Hematopoietic multipotent progenitor cell treated with erythropoietin and hydrocortisone succinate and interleukin-3 and kit ligand, for 6 days (in vitro differentiated cells): Measurements from ENCODE around the gene YJEFN3.

Experiments
- DNase-seq: peaks from one replicate; pipeline ENCODE4 v3.0.0-alpha.2; 2015

Gene YJEFN3

GRCh38 chr19:19540064-19540714, 11.5 kb downstream of the YJEFN3 start:
- DNase-seq, result peak; percentile 93

- peak; percentile 78 for DNase-seq
Observed at GRCh38 chr19:19540715-19541515, 12.2 kb downstream of the YJEFN3 start.

- no peak for DNase-seq
Observed at GRCh38 chr19:19541616-19542015, 12.9 kb downstream of the YJEFN3 start.

- DNase-seq, result peak; percentile 54
Observed at GRCh38 chr19:19542507-19542906, 13.8 kb downstream of the YJEFN3 start.

DNA sequence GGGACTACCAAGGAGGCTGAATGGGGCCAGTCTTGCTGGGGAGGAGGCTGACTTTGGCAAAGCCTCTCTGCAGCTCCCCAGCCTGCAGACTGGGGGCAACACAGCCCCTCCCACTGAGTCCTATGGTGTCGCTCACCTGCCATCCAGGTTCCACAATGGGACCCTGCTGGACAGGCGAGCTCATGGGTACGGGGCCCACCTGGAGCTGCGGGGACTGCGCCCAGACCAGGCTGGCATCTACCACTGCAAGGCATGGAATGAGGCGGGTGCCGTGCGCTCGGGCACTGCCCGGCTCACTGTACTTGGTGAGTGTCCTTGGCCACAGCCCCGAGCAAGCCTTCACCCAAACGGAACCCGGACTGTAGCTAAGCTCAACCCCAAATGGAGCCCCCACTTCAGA, 14.4 kb downstream of the YJEFN3 start:
- no peak for DNase-seq

DNA sequence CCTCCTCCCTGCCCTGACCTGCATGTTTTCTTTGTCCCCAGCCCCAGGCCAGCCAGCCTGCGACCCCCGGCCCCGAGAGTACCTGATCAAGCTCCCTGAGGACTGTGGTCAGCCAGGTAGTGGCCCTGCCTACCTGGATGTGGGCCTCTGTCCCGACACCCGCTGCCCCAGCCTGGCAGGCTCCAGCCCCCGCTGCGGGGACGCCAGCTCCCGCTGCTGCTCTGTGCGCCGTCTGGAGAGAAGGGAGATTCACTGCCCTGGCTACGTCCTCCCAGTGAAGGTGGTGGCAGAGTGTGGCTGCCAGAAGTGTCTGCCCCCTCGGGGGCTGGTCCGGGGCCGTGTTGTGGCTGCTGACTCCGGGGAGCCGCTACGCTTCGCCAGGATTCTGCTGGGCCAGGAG, 14.9 kb downstream of the YJEFN3 start:
- DNase-seq, result no peak

- no peak for DNase-seq
Observed at GRCh38 chr19:19544257-19544953, 15.7 kb downstream of the YJEFN3 start.

DNA sequence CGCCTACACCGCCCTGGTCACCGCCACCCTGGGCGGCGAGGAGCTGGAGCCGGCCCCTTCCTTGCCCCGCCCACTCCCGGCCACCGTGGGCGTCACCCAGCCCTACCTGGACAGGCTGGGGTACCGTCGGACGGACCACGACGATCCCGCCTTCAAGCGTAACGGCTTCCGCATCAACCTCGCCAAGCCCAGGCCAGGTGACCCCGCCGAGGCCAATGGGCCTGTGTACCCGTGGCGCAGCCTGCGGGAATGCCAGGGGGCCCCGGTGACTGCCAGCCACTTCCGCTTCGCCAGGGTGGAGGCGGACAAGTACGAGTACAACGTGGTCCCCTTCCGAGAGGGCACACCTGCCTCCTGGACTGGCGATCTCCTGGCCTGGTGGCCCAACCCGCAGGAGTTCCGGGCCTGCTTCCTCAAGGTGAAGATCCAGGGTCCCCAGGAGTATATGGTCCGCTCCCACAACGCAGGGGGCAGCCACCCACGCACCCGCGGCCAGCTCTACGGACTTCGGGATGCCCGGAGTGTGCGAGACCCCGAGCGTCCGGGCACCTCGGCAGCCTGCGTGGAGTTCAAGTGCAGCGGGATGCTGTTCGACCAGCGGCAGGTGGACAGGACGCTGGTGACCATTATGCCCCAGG, 16.4 kb downstream of the YJEFN3 start:
- DNase-seq, result no peak

DNA sequence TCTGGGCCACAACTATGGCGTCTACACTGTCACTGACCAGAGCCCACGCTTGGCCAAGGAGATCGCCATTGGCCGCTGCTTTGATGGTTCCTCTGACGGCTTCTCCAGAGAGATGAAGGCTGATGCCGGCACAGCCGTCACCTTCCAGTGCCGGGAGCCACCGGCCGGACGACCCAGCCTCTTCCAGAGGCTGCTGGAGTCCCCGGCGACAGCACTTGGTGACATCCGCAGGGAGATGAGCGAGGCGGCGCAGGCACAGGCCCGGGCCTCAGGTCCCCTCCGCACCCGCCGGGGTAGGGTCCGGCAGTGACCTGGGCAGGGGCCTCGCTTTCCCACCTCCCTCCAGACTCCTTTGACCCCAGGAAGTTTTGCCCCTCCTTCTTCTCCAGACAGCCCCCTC, 17.0 kb downstream of the YJEFN3 start:
- no peak for DNase-seq

DNA sequence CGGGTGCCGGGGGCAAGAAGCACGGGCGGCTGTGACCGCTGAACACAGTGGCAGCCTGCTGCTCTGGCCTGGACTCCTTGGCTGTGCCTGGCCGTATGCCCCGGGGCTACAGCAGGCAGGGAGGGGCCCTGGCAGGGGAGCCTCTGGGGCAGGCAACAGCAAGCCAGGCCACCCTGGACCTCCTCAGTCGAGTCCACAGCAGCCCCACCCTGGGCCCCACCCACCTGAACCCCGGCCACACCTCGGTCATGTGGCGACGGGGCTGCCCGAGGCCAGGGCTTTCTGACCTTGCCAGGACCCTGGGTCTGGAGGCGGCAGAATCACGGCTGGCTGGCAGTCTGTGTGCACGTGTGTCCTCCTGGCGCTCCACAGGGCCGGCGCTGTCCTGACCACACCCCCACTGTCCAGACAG, 18.0 kb downstream of the YJEFN3 start:
- DNase-seq, result no peak

DNA sequence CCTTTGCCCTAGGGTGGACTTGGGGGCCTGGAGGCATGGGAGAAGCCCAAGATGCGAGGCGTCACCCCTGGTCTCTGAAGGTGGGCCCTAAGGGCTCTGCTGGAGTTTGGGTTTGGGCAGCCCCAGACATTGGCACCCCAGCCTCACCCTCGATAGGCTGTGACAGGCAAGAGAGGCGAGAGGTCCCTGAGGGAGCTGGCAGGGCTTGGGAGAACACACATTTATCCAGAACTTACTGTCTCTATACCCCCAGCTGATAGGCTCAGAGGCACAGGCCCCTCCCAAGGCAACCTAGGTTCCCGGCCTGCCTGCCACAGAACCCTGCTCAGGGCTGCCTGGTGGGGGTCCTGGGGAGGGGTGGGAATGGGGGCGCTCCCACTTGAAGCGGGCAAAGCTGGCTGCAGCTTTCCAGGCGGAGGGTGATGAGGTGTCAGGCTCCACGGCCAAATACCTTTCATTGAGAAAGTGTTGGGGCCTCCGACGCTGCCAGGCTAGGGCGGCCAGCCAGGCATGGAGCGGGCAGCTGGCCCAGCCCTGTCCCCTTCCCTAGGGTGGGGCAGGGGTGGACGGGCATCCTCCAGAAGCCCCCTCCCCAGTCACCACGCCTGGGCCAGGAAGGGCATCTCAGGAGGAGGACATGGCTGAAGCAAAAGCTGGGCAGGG, 19.1 kb downstream of the YJEFN3 start:
- no peak for DNase-seq

DNA sequence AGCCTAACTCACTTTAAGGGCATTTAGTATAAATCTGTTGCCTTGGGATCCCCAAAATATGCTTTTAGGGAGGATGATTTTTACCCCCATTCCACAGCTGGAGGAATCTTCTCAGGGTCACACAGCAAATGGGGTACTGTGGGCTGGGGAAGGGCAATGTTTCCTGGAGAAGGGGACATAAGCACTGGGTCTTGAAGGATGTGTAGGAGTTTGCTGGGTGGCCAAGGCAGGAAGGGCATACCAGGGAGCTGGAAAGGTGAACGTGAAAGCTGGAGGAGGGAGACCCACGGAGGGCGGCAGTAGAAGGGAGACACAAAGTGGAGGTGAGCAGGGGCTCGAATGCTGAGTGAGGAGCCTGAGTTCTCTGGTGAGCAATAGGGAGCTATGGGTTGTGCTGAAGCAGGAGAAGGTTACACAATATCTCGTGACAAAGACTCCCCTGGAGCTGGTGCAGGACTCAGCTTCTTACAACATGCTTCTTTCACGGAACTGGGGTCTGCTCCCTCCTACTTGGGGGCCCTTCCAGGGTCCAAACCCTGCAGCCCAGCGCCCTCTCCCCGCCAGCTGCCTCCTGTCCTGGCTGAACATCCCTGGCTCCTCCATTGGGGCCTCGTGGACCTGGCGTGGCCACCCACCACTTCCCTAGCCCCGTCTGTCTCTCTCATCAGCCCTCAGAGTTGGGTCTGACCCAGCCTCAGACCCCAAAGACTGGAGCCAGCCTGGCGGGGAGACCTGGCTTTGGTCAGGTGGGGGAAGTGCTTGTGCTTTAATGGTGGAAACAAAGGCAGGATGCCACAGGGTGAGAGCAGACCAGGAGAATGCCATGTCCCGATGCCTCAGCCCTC, 20.4 kb downstream of the YJEFN3 start:
- DNase-seq, result no peak

GRCh38 chr19:19549804-19550464, 21.2 kb downstream of the YJEFN3 start:
- DNase-seq, result no peak

DNA sequence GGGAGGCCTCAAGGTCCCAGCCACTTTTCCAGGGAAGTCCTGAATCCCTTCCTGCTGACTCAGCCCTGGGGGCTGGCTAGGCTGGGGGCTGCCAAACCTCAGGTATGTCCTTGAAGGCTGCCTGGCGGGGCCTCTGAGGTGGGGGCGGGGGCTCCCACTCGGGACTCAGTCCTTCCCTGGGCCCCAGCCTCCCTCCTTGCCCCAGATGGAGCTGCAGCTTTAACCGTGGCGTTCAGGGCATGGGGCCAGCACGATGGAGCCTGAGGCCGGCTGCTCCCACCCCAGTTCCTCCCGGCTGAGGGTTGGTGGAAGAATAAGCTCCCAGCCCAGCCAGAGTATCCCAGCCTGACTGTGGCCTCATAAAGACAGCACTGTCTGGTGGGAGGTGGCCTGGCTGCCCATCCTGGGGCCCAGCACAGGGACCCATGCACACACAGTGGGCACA, 21.8 kb downstream of the YJEFN3 start:
- DNase-seq, result no peak

- DNase-seq, result no peak
Observed at GRCh38 chr19:19550972-19551852, 22.5 kb downstream of the YJEFN3 start.

- no peak for DNase-seq
Observed at GRCh38 chr19:19551853-19552192, 23.1 kb downstream of the YJEFN3 start.

GRCh38 chr19:19552798-19553197, 24.1 kb downstream of the YJEFN3 start:
- DNase-seq, result peak; percentile 56

DNA sequence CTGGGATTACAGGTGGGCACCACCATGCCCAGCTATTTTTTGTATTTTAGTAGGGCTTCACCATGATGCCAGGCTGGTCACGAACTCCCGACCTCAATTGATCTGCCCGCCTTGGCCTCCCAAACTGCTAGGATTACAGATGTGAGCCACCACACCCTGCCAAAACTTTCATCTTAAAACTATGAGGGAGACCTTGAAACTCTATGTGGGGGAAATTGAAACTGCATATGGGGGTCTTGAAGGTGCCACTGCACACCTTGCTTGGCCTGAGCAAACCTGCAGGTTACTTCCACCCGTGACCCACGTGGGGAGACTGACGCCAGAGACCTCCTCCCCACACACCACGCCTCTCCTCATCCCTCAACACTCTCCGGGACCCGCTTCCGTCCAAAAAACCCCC, 25.0 kb downstream of the YJEFN3 start:
- no peak for DNase-seq

DNA sequence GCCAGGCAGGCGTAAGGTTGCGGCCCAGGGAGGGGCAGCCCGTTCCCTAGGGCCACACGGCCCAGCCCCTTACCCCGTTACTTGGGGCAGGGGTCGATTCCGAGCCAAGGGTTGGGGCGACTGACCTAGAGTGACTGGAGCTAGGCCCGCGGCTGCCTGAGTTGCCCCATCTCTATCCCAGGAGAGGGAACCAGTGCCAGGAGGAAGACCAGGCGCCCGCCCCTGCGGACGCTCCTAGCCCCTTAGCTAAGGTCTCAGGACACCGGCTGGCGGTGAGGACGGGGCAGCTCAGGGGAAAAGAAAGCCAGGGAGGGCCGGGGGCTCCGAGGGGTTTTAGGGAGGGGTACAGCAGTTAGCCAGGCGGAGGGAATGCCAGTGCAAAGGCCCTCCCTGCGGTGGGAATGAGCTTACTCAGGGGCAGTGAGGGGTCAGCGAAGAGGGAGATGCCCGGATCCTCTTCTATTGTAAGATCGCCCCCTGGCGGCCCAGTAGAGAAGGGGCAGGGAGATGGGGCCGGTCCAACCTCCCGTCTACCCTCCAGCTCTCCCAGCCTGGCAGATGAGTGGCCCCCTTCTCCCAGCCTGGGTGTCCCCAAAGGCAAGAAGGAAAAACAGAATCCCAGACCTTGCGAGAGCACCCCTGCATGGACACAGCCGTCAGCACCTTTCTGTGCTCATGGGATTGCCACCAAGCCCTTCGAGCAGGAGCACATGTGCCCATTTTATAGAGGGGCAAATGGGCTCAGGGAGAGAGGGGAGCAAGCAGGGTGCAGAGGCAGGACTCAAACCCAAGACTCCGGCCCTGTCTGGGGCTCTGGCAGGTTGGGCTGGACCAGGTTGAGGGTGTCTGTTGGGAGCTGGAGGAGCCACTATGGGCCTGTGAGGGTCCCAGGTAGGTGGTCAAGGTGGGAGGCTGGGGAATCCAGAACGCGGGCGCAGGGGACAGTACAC, 25.6 kb downstream of the YJEFN3 start:
- DNase-seq, result peak; percentile 79
